Lower leg skin (tissue), 4 donors: ENCODE measurements around the gene RASA2. TPM values are rescaled to one million over a fixed set of nuclear protein-coding genes. Genes with fewer than 3 reads are reported as not detected.
"Not testable (repeated sequence)": the region's sequence is repeated elsewhere in the genome, so short reads cannot be mapped to it uniquely, and the experiment has no call there.

ENCODE experiments used
- DNase-seq, 2 donors: peaks; one replicate each; pipeline ENCODE4 v3.0.0-alpha.2; 2019; ENCODE audit warnings: low spot score in 2 of 2
- H3K4me3 ChIP-seq: fragments of 200-600 bp; sonication (generic); 2 replicates; pipeline ENCODE4 v1.5.1; 2017; ENCODE audit warnings: mild to moderate bottlenecking, low read depth; ENCODE audit not compliant: poor library complexity, severe bottlenecking
- CTCF ChIP-seq, 3 donors: fragments of 450-650 bp; IDR thresholded peaks; one replicate each; pipeline ENCODE4 v1.5.1; 2016; ENCODE audit warnings: antibody characterized with exemption in 3 of 3, mild to moderate bottlenecking in 3 of 3, moderate library complexity in 2 of 3
- POLR2A ChIP-seq, 2 donors: fragments of 450-650 bp; IDR thresholded peaks; one replicate each; pipeline ENCODE4 v1.6.1; 2016 to 2017; ENCODE audit warnings: antibody characterized with exemption in 2 of 2, mild to moderate bottlenecking in 1 of 2, moderate library complexity in 1 of 2
- WGBS, 2 donors: methylation state at CpG; one replicate each; pipeline ENCODE4 v1.1.5; 2018; 5-methylcytosine and 5-hydroxymethylcytosine counted together
- intact Hi-C: fragments of 100-400 bp; cut with DNase I; formaldehyde crosslinking; loops from one replicate; pipeline ENCODE4 v1.15.0; 2023; ENCODE audit warnings: low total_unique reads
- total RNA-seq, 4 donors: library from RNA; depleted of rRNA; stranded (reverse); fragments of >200 nt; gene quantifications; one replicate each; pipeline ENCODE4 v1.1.0, GENCODE V29; 2016

Gene RASA2
- total RNA-seq, 4 donors from 2014 or later = 18.7 to 46.2 (median 21.2) TPM

GRCh38 chr3:141469720-141470119 is 17.1 kb upstream of the RASA2 start:
- intact Hi-C loops = no loop called here
- no peak overlapping the region for H3K4me3 ChIP-seq
- DNase-seq = no peak
- no peak for TF ChIP-seq CTCF (IDR thresholded peaks at IDR 0.05)
- TF ChIP-seq POLR2A (IDR thresholded peaks at IDR 0.05) = no peak

GRCh38 chr3:141471160-141471559 is 15.7 kb upstream of the RASA2 start:
- intact Hi-C loops = no loop called here
- no peak overlapping the region for H3K4me3 ChIP-seq
- WGBS, 2 donors = 87 to 88% methylated on average over 5 of the region's 5 CpGs
- no peak for TF ChIP-seq CTCF (IDR thresholded peaks at IDR 0.05)
- no peak for TF ChIP-seq POLR2A (IDR thresholded peaks at IDR 0.05)
- DNase-seq = no peak

GRCh38 chr3:141476033-141476432 is 10.8 kb upstream of the RASA2 start:
- 77 to 81% methylated on average over 2 of the region's 2 CpGs for WGBS, 2 donors
- TF ChIP-seq CTCF (IDR thresholded peaks at IDR 0.05) = no peak
- TF ChIP-seq POLR2A (IDR thresholded peaks at IDR 0.05) = no peak
- no peak for DNase-seq
- intact Hi-C loops = no loop called here
- no peak overlapping the region for H3K4me3 ChIP-seq

GRCh38 chr3:141477224-141477623 is 9.6 kb upstream of the RASA2 start:
- intact Hi-C loops = no loop called here
- H3K4me3 ChIP-seq = no peak overlapping the region
- DNase-seq = no peak
- WGBS, 2 donors = 69 to 78% methylated on average over 4 of the region's 4 CpGs
- no peak for TF ChIP-seq CTCF (IDR thresholded peaks at IDR 0.05)
- no peak for TF ChIP-seq POLR2A (IDR thresholded peaks at IDR 0.05)

GRCh38 chr3:141478139-141478538 is 8.7 kb upstream of the RASA2 start:
- DNase-seq = no peak
- H3K4me3 ChIP-seq = no peak overlapping the region
- no peak for TF ChIP-seq CTCF (IDR thresholded peaks at IDR 0.05)
- no peak for TF ChIP-seq POLR2A (IDR thresholded peaks at IDR 0.05)
- WGBS, 2 donors = 61 to 76% methylated on average over 2 of the region's 2 CpGs
- intact Hi-C loops = no loop called here

GRCh38 chr3:141478840-141479239 is 8.0 kb upstream of the RASA2 start:
- H3K4me3 ChIP-seq, intact Hi-C loops, DNase-seq: not testable (repeated sequence)
- WGBS, 2 donors = 91 to 92% methylated on average over 1 of the region's 1 CpG
